ENCODE results near the gene ICOS.
"Not testable (repeated sequence)": the region's sequence is repeated elsewhere in the genome, so short reads cannot be mapped to it uniquely, and the experiment has no call there.

The ICOS gene

GRCh38 chr2:203918839-203919238, 17.7 kb upstream of the ICOS start:
- no peak for DNase-seq

- DNase-seq, result no peak
Measured at GRCh38 chr2:203925512-203926158, 10.9 kb upstream of the ICOS start.

- no peak for DNase-seq
Measured at GRCh38 chr2:203928849-203929248, 7.7 kb upstream of the ICOS start.

GRCh38 chr2:203931262-203931661, 5.3 kb upstream of the ICOS start:
- not testable (repeated sequence) for DNase-seq

- DNase-seq, result no peak
Measured at GRCh38 chr2:203934041-203934492, 2.5 kb upstream of the ICOS start.

- no peak for DNase-seq
Measured at GRCh38 chr2:203934711-203935438, 1.7 kb upstream of the ICOS start.

GRCh38 chr2:203935568-203935967, 995 bp upstream of the ICOS start:
- no peak for DNase-seq

GRCh38 chr2:203936949-203937348, 386 bp downstream of the ICOS start:
- no peak for DNase-seq

- no peak for DNase-seq
Measured at GRCh38 chr2:203937788-203938187, 1.2 kb downstream of the ICOS start.

GRCh38 chr2:203940039-203940438, 3.5 kb downstream of the ICOS start:
- no peak for DNase-seq

- DNase-seq, result not testable (repeated sequence)
Measured at GRCh38 chr2:203943493-203944382, 7.2 kb downstream of the ICOS start.

- DNase-seq, result no peak
Measured at GRCh38 chr2:203948733-203949132, 12.2 kb downstream of the ICOS start.

GRCh38 chr2:203949228-203949627, 12.7 kb downstream of the ICOS start:
- no peak for DNase-seq

- DNase-seq, result peak; percentile 37
Measured at GRCh38 chr2:203951366-203951902, 14.9 kb downstream of the ICOS start.

GRCh38 chr2:203959265-203959664, 22.7 kb downstream of the ICOS start:
- no peak for DNase-seq

GRCh38 chr2:203959672-203960071, 23.1 kb downstream of the ICOS start:
- DNase-seq, result no peak

GRCh38 chr2:203960811-203961210, 24.2 kb downstream of the ICOS start:
- DNase-seq, result no peak

- not testable (repeated sequence) for DNase-seq
Measured at GRCh38 chr2:203965190-203965589, 28.6 kb downstream of the ICOS start.

- no peak for DNase-seq
Measured at GRCh38 chr2:203971251-203971650, 34.7 kb downstream of the ICOS start.

GRCh38 chr2:203972066-203972465, 35.5 kb downstream of the ICOS start:
- DNase-seq, result no peak

GRCh38 chr2:203973000-203973399, 36.4 kb downstream of the ICOS start:
- DNase-seq, result no peak

- no peak for DNase-seq
Measured at GRCh38 chr2:203973676-203974075, 37.1 kb downstream of the ICOS start.

GRCh38 chr2:203975912-203976311, 39.3 kb downstream of the ICOS start:
- no peak for DNase-seq
